HepG2 (cell line): ENCODE data around the gene TMCC1. TPM values are rescaled to one million over a fixed set of nuclear protein-coding genes. Genes with fewer than 3 reads are reported as not detected.

Source experiments
- FOXP1 ChIP-seq, 2 experiments: fragments of 450-650 bp in 1 of 2; IDR thresholded peaks; 2 replicates each; pipeline ENCODE4 v1.6.1; 2017 to 2018; ENCODE audit warnings: antibody characterized with exemption in 1 of 2
- HHEX ChIP-seq: IDR thresholded peaks from 2 replicates; pipeline ENCODE4 v1.6.1; 2016; ENCODE audit warnings: control low read depth
- IKZF5 ChIP-seq: IDR thresholded peaks from 2 replicates; pipeline ENCODE4 v1.6.1; 2018; ENCODE audit warnings: missing genetic modification reagents, mild to moderate bottlenecking, missing compliant biosample characterization
- IRF1 ChIP-seq: sonication (generic); formaldehyde crosslinking; IDR thresholded peaks from 2 replicates; pipeline ENCODE4 v1.4.0; 2020; ENCODE audit warnings: low read depth, mild to moderate bottlenecking, missing genetic modification reagents
- KLF9 ChIP-seq: IDR thresholded peaks from 2 replicates; pipeline ENCODE4 v1.6.1; 2016; ENCODE audit warnings: low read depth
- PAF1 ChIP-seq: IDR thresholded peaks from 2 replicates; pipeline ENCODE4 v1.6.1; 2016; ENCODE audit warnings: missing genetic modification reagents, missing compliant biosample characterization
- PAWR ChIP-seq: sonication (generic); formaldehyde crosslinking; IDR thresholded peaks from 2 replicates; pipeline ENCODE4 v1.4.0; 2020; ENCODE audit warnings: missing genetic modification reagents, mild to moderate bottlenecking, borderline replicate concordance
- SAP130 ChIP-seq: IDR thresholded peaks from 2 replicates; pipeline ENCODE4 v1.6.1; 2016; ENCODE audit warnings: low read depth
- TCF7L2 ChIP-seq: IDR thresholded peaks from 2 replicates; pipeline ENCODE4 v1.6.1; 2011; ENCODE audit warnings: mild to moderate bottlenecking, low read depth, low read length, moderate library complexity
- TEAD2 ChIP-seq: sonication (generic); formaldehyde crosslinking; IDR thresholded peaks from 2 replicates; pipeline ENCODE4 v1.9.0; 2021; ENCODE audit warnings: missing genetic modification reagents
- ZNF605 ChIP-seq: sonication (generic); formaldehyde crosslinking; IDR thresholded peaks from 2 replicates; pipeline ENCODE4 v1.8.0; 2022; ENCODE audit warnings: mild to moderate bottlenecking, missing genetic modification reagents
- ZNF674 ChIP-seq: sonication (generic); formaldehyde crosslinking; IDR thresholded peaks from 2 replicates; pipeline ENCODE4 v1.5.0; 2020; ENCODE audit warnings: low read depth, mild to moderate bottlenecking, missing genetic modification reagents
- ZNF850 ChIP-seq: sonication (generic); formaldehyde crosslinking; conservative IDR thresholded peaks from 2 replicates; pipeline ENCODE4 v1.9.0; 2021; ENCODE audit warnings: mild to moderate bottlenecking, missing genetic modification reagents
- polyA plus RNA-seq, 8 experiments: library from polyadenylated mRNA; depleted of rRNA in 3 of 8; stranded (reverse) in 7 of 8; unstranded in 1 of 8; fragments of >200 nt; fragmentation: Illumina TruSeq in 4 of 8; extraction: Trizol in 4 of 8; gene quantifications; 2 replicates each; pipeline versions ENCODE4 v1.2.1 to v1.2.3, GENCODE V29; 2011 to 2016; ENCODE audit warnings: low read depth in 4 of 8, missing spikeins in 1 of 8, mixed read lengths in 1 of 8; ENCODE audit not compliant: insufficient read depth in 1 of 8
- total RNA-seq, 5 experiments: library from RNA; depleted of rRNA; stranded (reverse); fragments of >200 nt; fragmentation: Illumina TruSeq; extraction: Trizol; gene quantifications; 2 replicates each; pipeline ENCODE4 v1.2.3, GENCODE V29; 2016; ENCODE audit warnings: low read depth in 1 of 5
- TF ChIP-seq, protein P1 (sequence below): sonication (generic); formaldehyde crosslinking; IDR thresholded peaks from 2 replicates; pipeline ENCODE4 v1.5.0; 2020; ENCODE audit warnings: mild to moderate bottlenecking, missing genetic modification reagents, borderline replicate concordance
- TF ChIP-seq, protein P2 (sequence below): sonication (generic); formaldehyde crosslinking; IDR thresholded peaks from 2 replicates; pipeline ENCODE4 v1.4.0; 2020; ENCODE audit warnings: missing genetic modification reagents, borderline replicate concordance

The TMCC1 gene
- total and polyA plus RNA-seq, 2 of the 13 experiments (the other 11 are each of a cell fraction or from before 2014, with no cell fraction given), result 12.1 to 264 TPM

- TF ChIP-seq, protein P1, sequence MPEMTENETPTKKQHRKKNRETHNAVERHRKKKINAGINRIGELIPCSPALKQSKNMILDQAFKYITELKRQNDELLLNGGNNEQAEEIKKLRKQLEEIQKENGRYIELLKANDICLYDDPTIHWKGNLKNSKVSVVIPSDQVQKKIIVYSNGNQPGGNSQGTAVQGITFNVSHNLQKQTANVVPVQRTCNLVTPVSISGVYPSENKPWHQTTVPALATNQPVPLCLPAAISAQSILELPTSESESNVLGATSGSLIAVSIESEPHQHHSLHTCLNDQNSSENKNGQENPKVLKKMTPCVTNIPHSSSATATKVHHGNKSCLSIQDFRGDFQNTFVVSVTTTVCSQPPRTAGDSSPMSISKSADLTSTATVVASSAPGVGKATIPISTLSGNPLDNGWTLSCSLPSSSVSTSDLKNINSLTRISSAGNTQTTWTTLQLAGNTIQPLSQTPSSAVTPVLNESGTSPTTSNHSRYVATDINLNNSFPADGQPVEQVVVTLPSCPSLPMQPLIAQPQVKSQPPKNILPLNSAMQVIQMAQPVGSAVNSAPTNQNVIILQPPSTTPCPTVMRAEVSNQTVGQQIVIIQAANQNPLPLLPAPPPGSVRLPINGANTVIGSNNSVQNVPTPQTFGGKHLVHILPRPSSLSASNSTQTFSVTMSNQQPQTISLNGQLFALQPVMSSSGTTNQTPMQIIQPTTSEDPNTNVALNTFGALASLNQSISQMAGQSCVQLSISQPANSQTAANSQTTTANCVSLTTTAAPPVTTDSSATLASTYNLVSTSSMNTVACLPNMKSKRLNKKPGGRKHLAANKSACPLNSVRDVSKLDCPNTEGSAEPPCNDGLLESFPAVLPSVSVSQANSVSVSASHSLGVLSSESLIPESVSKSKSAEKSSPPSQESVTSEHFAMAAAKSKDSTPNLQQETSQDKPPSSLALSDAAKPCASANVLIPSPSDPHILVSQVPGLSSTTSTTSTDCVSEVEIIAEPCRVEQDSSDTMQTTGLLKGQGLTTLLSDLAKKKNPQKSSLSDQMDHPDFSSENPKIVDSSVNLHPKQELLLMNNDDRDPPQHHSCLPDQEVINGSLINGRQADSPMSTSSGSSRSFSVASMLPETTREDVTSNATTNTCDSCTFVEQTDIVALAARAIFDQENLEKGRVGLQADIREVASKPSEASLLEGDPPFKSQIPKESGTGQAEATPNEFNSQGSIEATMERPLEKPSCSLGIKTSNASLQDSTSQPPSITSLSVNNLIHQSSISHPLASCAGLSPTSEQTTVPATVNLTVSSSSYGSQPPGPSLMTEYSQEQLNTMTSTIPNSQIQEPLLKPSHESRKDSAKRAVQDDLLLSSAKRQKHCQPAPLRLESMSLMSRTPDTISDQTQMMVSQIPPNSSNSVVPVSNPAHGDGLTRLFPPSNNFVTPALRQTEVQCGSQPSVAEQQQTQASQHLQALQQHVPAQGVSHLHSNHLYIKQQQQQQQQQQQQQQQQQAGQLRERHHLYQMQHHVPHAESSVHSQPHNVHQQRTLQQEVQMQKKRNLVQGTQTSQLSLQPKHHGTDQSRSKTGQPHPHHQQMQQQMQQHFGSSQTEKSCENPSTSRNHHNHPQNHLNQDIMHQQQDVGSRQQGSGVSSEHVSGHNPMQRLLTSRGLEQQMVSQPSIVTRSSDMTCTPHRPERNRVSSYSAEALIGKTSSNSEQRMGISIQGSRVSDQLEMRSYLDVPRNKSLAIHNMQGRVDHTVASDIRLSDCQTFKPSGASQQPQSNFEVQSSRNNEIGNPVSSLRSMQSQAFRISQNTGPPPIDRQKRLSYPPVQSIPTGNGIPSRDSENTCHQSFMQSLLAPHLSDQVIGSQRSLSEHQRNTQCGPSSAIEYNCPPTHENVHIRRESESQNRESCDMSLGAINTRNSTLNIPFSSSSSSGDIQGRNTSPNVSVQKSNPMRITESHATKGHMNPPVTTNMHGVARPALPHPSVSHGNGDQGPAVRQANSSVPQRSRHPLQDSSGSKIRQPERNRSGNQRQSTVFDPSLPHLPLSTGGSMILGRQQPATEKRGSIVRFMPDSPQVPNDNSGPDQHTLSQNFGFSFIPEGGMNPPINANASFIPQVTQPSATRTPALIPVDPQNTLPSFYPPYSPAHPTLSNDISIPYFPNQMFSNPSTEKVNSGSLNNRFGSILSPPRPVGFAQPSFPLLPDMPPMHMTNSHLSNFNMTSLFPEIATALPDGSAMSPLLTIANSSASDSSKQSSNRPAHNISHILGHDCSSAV (CRISPR knock-in tag), result no peak
- TF ChIP-seq SAP130 (CRISPR knock-in tag) (0 out of 2 replicates have a peak, but pooled peaks have one; percentile 18), FOXP1 (IDR thresholded peaks at IDR 0.05) (no peak), FOXP1 (CRISPR knock-in tag; IDR thresholded peaks at IDR 0.05) (no peak), ZNF674 (no peak), TCF7L2 (no peak), TEAD2 (CRISPR knock-in tag) (no peak), PAWR (no peak), HHEX (CRISPR knock-in tag) (no peak), PAF1 (CRISPR knock-in tag) (no peak), ZNF605 (CRISPR knock-in tag) (0 out of 2 replicates have a peak, but pooled peaks have one; percentile 29), ZNF850 (CRISPR knock-in tag) (no peak), KLF9 (no peak), IKZF5 (no peak), IRF1 (CRISPR knock-in tag) (no peak)
- TF ChIP-seq, protein P2, sequence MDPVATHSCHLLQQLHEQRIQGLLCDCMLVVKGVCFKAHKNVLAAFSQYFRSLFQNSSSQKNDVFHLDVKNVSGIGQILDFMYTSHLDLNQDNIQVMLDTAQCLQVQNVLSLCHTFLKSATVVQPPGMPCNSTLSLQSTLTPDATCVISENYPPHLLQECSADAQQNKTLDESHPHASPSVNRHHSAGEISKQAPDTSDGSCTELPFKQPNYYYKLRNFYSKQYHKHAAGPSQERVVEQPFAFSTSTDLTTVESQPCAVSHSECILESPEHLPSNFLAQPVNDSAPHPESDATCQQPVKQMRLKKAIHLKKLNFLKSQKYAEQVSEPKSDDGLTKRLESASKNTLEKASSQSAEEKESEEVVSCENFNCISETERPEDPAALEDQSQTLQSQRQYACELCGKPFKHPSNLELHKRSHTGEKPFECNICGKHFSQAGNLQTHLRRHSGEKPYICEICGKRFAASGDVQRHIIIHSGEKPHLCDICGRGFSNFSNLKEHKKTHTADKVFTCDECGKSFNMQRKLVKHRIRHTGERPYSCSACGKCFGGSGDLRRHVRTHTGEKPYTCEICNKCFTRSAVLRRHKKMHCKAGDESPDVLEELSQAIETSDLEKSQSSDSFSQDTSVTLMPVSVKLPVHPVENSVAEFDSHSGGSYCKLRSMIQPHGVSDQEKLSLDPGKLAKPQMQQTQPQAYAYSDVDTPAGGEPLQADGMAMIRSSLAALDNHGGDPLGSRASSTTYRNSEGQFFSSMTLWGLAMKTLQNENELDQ (CRISPR knock-in tag), result no peak
Measured at GRCh38 chr3:129616291-129616690, 277.2 kb downstream of the TMCC1 start (continued).
